Mucosa of rectum (tissue), 2 donors: ENCODE results near the gene GALNT1.

ENCODE experiments used
- H3K27ac ChIP-seq, 2 donors: one replicate each; pipeline ENCODE4 v1.7.0; 2013; ENCODE audit warnings: inconsistent platforms in 2 of 2, low read depth in 2 of 2, low read length in 2 of 2
- H3K27me3 ChIP-seq, 2 donors: one replicate each; pipeline ENCODE4 v1.7.0; 2013; ENCODE audit warnings: low read length in 2 of 2; ENCODE audit not compliant: control insufficient read depth in 2 of 2, insufficient read depth in 2 of 2
- H3K36me3 ChIP-seq, 2 donors: one replicate each; pipeline ENCODE4 v1.7.0; 2013; ENCODE audit warnings: low read length in 2 of 2; ENCODE audit not compliant: control insufficient read depth in 2 of 2, insufficient read depth in 2 of 2
- H3K4me1 ChIP-seq, 2 donors: one replicate each; pipeline ENCODE4 v1.7.0; 2013; ENCODE audit warnings: low read length in 2 of 2, mild to moderate bottlenecking in 1 of 2; ENCODE audit not compliant: control insufficient read depth in 2 of 2, insufficient read depth in 2 of 2
- H3K4me3 ChIP-seq, 2 donors: one replicate each; pipeline ENCODE4 v1.7.0; 2013; ENCODE audit warnings: low read length in 2 of 2
- H3K9ac ChIP-seq, 2 donors: one replicate each; pipeline ENCODE4 v1.7.0; 2013; ENCODE audit warnings: low read length in 2 of 2, low read depth in 1 of 2, mild to moderate bottlenecking in 1 of 2
- H3K9me3 ChIP-seq, 2 donors: one replicate each; pipeline ENCODE4 v1.7.0; 2013; ENCODE audit warnings: low read length in 2 of 2; ENCODE audit not compliant: control insufficient read depth in 2 of 2
- donor health status: healthy.
- donor health status: Normal muscosa, but diverticular disease.

The GALNT1 gene

DNA sequence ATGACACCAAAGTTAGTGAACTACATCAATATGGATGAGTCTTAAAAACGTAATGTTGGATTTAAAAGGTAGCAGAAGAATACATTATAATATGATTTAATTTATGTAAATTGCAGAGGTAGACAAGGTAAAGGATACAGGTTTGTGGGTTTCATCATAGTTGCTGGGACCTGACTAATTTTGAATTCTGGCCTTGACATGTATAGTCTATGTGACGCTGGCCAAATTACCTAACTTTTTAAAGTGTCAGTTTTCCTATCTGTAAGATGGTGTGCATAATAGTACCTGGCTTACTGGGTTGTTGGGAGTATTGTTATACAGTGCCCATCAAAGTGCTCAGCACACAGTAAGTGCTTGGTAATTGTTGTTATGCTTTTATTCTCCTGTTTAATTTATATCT lies 34.5 kb downstream of the GALNT1 start:
- no peak overlapping the region for H3K4me3 ChIP-seq
- H3K36me3 ChIP-seq: no peaks in the 10 kb centered on the region
- peak overlapping the region in 1 of 2 donors; percentile 63 for H3K27ac ChIP-seq
- H3K9ac ChIP-seq: peak overlapping the region in 1 of 2 donors; percentile 42
- H3K4me1 ChIP-seq: peaks cover 11 to 18% of the 10 kb centered on the region in 2 donors
- H3K27me3 ChIP-seq: no peaks in the 10 kb centered on the region
- no peaks in the 10 kb centered on the region for H3K9me3 ChIP-seq

DNA sequence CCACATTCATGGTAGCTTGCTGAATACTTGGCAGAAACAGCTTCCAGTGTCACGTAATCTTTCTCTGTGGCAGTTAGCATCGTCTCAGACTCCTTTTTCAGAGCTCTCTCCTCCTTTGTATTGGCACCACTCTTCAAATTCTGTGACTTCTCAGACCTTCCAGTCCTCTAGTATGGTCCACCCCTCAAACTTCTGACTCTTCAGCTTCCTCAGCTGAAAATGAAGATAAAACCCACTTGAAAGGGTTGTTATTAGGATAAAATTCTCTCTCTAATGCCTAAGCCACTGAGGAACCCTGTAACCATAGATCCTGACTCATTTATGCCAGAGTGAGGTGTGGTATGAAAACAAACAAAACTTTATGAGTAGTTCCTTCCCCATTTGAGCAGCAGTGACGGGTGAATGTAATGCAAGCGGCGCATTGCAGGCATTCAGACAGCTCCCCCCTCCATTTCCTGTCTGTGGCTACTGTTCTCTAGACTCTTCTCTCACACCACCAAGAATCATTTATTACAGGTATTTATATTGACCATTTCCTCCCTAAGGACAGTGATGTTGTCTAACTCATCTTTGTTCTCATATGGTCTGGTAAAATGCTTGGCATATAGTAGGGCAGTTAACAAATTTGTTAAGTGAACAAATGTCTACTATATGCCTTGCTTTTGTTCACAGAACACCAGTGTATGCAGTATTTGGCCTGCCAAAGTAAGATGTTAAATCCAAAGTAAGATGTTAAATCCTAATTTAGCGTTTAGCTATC lies 35.3 kb downstream of the GALNT1 start:
- peaks cover 11 to 20% of the 10 kb centered on the region in 2 donors for H3K4me1 ChIP-seq
- H3K9me3 ChIP-seq: no peaks in the 10 kb centered on the region
- H3K36me3 ChIP-seq: no peaks in the 10 kb centered on the region
- H3K4me3 ChIP-seq: peak overlapping the region in 1 of 2 donors; percentile 49
- no peaks in the 10 kb centered on the region for H3K27me3 ChIP-seq
- H3K9ac ChIP-seq: peak overlapping the region; percentile 41 to 42
- peak overlapping the region; percentile 63 to 74 for H3K27ac ChIP-seq

DNA sequence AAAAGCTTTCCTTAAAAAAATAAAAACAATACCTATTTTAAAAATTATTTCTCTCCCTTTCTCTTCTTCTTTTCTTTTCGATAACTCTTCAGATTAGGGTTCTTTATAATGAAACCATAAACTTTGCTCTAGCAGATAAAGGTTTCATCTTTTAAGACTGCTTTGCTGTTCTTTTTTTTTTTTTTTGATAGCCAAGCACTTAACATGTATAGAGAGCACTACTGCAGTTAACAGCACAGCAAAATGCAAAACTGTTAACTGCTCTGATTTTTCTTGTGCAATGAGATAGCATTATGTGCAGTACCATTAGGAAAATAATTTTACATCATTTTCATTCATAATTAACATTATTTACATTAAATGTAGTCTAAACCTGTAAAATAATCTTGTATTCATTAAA lies 36.3 kb downstream of the GALNT1 start:
- H3K4me1 ChIP-seq: peaks cover 11 to 20% of the 10 kb centered on the region in 2 donors

DNA sequence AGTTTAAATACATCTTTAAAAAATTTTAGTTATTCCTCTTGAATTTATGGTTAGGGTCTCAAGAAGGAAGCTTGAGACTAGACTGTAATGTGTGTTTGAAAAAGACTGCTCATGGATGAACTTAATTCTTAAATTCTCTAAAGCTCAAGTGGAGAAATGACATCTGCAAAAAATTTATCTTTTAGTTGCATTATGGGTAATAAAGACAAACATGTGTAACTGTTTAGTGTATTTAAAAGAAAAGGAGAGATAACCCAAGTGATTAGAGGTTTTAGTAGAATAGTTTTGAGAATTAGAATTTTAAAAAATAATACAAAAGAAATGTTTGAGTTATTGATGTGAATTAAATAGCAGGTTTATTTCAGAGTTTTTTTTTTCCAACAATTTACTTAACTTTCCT lies 36.7 kb downstream of the GALNT1 start:
- H3K9me3 ChIP-seq: no peaks in the 10 kb centered on the region
- H3K27ac ChIP-seq: no peak overlapping the region
- H3K4me1 ChIP-seq: peaks cover 11 to 20% of the 10 kb centered on the region in 2 donors
- no peaks in the 10 kb centered on the region for H3K27me3 ChIP-seq
- H3K36me3 ChIP-seq: no peaks in the 10 kb centered on the region
- H3K4me3 ChIP-seq: no peak overlapping the region
- H3K9ac ChIP-seq: no peak overlapping the region

More for the DNA sequence above, 36.3 kb downstream of the GALNT1 start:
- no peaks in the 10 kb centered on the region for H3K36me3 ChIP-seq
- no peaks in the 10 kb centered on the region for H3K27me3 ChIP-seq
- H3K9ac ChIP-seq: no peak overlapping the region
- no peaks in the 10 kb centered on the region for H3K9me3 ChIP-seq
- H3K4me3 ChIP-seq: no peak overlapping the region
- no peak overlapping the region for H3K27ac ChIP-seq

DNA sequence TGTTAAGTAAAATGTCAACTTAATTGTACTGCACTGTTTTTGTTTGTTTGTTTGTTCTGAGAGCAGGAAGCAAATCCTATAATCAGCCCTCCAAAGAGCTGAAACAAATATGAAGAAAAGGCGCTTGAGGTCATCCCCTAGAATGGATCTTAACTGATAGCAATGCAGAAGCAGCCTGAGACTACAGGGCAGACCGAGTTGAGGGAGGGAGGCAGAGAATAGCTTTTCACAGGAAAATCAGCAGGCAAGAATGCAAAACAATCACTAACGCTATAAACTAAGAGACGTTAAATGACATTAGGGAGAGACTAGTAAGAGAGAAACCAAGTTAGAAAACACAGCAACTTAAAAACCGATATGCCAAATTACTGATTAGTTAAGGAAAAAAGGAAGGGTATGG lies 37.2 kb downstream of the GALNT1 start:
- peaks cover 11 to 20% of the 10 kb centered on the region in 2 donors for H3K4me1 ChIP-seq
- H3K9ac ChIP-seq: no peak overlapping the region
- no peaks in the 10 kb centered on the region for H3K36me3 ChIP-seq
- H3K27me3 ChIP-seq: no peaks in the 10 kb centered on the region
- no peak overlapping the region for H3K4me3 ChIP-seq
- no peaks in the 10 kb centered on the region for H3K9me3 ChIP-seq
- no peak overlapping the region for H3K27ac ChIP-seq

DNA sequence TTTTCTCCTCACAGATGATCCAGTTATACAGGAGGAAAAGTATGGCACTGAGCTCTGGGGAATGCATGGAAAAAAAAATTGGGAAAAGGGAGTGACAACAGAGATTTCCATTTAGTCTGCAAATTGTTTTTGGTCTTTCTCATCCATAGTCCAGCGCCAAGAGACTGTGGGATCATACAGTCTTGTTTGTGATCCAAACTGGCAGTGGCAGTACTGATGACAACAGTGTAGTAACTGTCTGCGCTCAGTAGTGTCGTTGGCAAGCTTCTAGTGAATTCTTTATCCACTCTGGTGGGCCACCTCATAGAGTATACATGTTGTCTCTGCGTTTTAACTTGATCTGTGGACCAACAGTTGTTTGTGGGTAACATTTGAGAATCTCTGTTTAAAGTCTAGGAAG lies 37.9 kb downstream of the GALNT1 start:
- Histone ChIP-seq H3K4me1 (peaks cover 11 to 20% of the 10 kb centered on the region in 2 donors), H3K9ac (no peak overlapping the region), H3K36me3 (no peaks in the 10 kb centered on the region), H3K27ac (no peak overlapping the region), H3K4me3 (no peak overlapping the region), H3K9me3 (no peaks in the 10 kb centered on the region), H3K27me3 (no peaks in the 10 kb centered on the region)

DNA sequence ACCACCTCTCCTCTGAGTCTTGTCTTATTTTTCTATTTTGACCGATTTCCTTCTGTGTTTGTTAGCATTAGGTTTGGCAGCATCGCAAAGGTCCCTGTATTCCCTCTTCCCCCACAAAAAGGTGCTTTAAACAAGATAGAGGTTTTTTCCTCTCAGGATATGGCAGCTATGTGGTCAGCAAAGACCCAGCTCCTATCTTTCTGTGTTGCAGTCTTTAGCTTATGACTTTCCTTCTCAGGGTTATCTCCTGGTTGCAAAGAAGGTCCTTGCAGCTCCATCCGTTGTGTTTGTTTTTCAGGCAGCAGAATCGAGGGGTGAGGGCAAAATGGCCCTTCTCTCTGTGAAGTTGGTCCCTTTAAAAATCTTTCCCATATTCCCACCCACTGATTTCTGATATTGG lies 38.4 kb downstream of the GALNT1 start:
- peaks cover 11 to 20% of the 10 kb centered on the region in 2 donors for H3K4me1 ChIP-seq
- no peaks in the 10 kb centered on the region for H3K9me3 ChIP-seq
- no peaks in the 10 kb centered on the region for H3K27me3 ChIP-seq
- H3K36me3 ChIP-seq: no peaks in the 10 kb centered on the region
- no peak overlapping the region for H3K27ac ChIP-seq
- no peak overlapping the region for H3K9ac ChIP-seq
- no peak overlapping the region for H3K4me3 ChIP-seq

DNA sequence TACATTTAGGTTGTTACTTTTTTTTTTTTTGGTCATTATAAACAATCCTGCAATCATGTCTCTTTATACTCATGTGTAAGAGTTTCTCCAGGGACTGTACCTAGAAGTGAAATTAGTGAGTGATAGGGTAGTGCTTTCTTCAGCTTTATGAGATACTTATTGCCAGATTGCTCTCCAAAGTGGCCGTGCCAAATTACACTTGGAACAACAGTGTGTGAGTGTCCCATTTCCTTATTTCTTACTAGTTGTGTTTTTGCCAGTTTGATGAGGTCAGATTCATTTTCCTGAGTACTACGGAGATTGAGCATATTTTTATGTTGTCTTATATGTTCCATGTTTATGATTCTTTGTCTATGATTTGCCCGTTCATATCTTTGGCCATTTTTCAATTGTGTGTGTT lies 39.2 kb downstream of the GALNT1 start:
- Histone ChIP-seq H3K27ac (no peak overlapping the region), H3K36me3 (no peaks in the 10 kb centered on the region), H3K9ac (no peak overlapping the region), H3K27me3 (no peaks in the 10 kb centered on the region), H3K9me3 (no peaks in the 10 kb centered on the region), H3K4me3 (no peak overlapping the region), H3K4me1 (peaks cover 9 to 20% of the 10 kb centered on the region in 2 donors)

DNA sequence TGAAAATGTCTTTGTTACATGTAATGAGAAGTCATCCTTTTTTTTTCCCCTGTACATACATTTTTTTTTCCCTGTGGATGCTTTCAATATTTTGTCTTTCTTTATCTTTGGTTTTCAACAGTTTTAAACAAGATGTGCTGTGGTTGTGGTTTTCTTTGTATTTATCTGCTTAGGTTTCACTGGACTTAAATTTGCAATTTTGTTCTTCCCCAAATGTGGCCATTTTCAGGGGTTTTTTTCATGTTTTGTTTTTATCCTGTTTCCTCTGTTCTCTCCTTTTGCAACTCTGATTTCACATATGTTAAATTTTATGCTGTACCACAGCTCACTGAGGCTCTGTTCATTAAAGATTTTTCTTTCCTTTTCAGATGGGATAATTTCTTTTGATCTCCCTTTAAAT lies 41.7 kb downstream of the GALNT1 start:
- H3K4me1 ChIP-seq: peaks cover 0 to 4% of the 10 kb centered on the region in 2 donors

DNA sequence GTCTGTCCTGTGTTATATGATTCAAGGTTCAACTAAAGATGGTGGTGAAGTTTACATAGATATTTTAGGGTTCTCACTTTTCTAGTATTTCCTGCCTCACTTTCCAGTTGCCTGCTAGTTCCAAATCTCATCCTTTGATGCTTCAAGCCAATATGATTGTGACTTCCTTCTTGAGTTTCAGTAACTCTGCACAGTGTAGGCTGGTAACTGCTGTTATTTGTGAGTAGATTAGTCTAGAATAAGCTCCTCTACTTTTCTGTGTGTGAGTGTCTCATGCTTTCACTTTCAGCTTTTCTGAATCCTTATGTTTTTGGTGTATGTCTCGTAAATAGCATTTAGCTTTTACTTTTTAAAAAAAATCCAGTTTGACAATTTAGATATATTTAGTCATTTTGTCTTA lies 42.6 kb downstream of the GALNT1 start:
- Histone ChIP-seq H3K36me3 (no peaks in the 10 kb centered on the region), H3K27ac (no peak overlapping the region), H3K9me3 (no peaks in the 10 kb centered on the region), H3K27me3 (no peaks in the 10 kb centered on the region), H3K4me3 (no peak overlapping the region), H3K9ac (no peak overlapping the region), H3K4me1 (peaks cover 0 to 4% of the 10 kb centered on the region in 2 donors)

More for the DNA sequence above, 41.7 kb downstream of the GALNT1 start:
- H3K4me3 ChIP-seq: no peak overlapping the region
- no peak overlapping the region for H3K27ac ChIP-seq
- no peak overlapping the region for H3K9ac ChIP-seq
- no peaks in the 10 kb centered on the region for H3K27me3 ChIP-seq
- H3K36me3 ChIP-seq: no peaks in the 10 kb centered on the region
- H3K9me3 ChIP-seq: no peaks in the 10 kb centered on the region
